ENCODE results near the gene FMR1.

- TF ChIP-seq GATA3 (IDR thresholded peaks at IDR 0.05; ENCODE audit: borderline replicate concordance) (no peak), MYC (IDR thresholded peaks at IDR 0.05; ENCODE audit: borderline replicate concordance, low read length) (no peak), PHF8 (IDR thresholded peaks at IDR 0.05; ENCODE audit: borderline replicate concordance, low read depth) (no peak), CTCF (IDR thresholded peaks at IDR 0.05) (no peak), E2F6 (IDR thresholded peaks at IDR 0.05; ENCODE audit: borderline replicate concordance, low read depth) (no peak), JUN (IDR thresholded peaks at IDR 0.05) (no peak), SMC3 (IDR thresholded peaks at IDR 0.05) (no peak), POLR2A (IDR thresholded peaks at IDR 0.05; ENCODE audit: low read length) (no peak), REST (IDR thresholded peaks at IDR 0.05) (no peak), MAX (IDR thresholded peaks at IDR 0.05) (no peak), EHMT2 (IDR thresholded peaks at IDR 0.05; ENCODE audit: low read depth) (no peak)
These were observed 22.1 kb downstream of the FMR1 start for GRCh38 chrX:147933815-147934214.

Data from A549 (cell line).